GF-D8 (cell line): ENCODE measurements around the gene HS3ST1.

ENCODE experiments used
- DNase-seq: peaks from one replicate; lab custom pipeline; 2025; lab: John Stamatoyannopoulos, UW

The HS3ST1 gene

DNA sequence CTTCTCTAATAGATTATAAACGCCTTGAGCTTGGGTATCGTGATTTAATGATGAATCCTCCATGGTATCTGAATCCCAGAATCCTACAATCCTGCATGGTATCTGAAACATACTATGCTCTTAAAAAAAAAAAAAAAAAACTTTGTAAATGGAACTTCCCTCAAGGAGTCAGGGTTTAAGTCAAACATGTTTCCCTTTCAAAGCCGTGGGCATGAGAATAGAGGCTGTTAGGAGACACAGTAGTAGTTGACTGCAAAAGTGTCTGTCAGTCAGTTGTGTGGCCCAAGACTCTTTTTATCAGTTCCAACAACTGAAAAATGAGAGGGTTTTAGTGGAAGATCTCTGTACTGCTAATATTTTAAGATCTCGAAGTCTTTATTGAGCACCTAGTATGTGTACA, 2.4 kb upstream of the HS3ST1 start:
- DNase-seq: no peak

DNA sequence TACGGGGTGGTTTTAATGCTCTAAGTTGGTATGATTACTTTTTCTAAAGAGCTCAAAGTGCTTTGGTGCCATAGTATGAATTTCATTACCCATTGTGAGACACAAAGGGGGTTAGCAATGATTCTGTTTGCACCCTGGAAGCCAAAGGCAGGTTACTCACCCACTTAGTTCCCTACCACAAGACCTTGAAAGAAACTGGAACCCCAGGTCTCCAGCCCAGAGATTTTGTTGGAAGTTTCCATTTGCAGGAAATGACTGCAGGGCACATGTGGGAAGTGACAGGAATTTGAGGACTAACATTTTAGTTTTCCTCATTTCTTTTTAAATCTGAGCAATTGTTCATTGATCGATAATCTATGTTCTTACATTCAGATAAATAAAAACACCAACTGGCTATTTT, 1.8 kb upstream of the HS3ST1 start:
- DNase-seq: no peak

DNA sequence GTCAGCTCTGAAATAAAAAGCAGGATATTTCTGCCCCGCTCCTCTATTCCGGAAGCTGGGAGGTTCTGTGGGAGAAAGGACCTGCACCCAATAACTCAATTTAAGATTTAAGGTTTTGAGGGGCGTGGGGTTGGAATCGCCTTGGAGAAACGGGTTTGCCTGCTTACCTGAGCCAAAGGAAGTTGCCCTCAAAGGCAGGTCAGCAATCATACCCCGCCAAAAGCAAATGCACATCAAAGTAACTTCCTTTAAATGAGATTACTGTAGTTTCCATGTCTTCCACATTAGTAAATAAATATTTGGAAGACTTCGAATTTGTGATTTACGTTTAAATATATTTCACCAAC, 978 bp upstream of the HS3ST1 start:
- no peak for DNase-seq

DNA sequence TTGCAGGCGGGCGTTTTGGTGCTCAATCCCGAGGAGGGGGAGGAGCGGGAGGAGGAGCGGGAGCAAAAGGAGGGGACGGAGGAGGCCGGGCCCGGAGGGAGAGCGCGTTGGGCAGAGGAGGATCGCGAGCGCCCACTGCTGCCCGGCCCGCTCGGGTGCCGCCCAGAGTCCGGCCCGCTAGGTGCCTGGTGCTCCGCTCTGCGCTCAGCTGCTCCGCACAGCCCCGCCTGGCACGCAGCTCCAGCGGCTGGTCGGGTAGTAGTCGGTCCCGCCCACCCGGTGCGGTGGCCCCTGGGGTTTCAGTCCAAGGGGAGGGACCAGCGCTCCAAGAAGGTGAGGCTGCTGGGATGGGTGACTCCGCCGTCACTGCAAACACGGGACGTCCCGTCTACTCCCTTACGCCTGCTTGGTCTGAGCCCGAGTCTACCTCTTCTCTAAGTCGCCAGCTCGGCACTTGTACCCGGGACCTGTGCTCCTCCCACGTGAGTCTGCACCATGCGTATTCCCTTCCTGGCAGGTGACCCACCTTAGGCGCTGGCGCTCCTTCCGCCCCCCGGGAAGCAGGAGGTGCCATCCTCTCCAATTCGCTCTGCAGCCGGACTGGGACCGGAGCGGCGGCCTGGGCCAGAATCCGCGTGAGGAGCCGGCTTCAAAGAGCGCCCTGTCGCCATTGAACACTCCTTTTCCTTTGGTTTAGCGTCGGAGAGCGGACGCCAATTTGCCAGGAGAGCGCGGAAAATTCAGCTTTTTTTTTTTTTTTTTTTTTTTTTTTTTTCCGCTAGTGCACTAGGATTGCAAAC, 405 bp upstream of the HS3ST1 start:
- DNase-seq: no peak

DNA sequence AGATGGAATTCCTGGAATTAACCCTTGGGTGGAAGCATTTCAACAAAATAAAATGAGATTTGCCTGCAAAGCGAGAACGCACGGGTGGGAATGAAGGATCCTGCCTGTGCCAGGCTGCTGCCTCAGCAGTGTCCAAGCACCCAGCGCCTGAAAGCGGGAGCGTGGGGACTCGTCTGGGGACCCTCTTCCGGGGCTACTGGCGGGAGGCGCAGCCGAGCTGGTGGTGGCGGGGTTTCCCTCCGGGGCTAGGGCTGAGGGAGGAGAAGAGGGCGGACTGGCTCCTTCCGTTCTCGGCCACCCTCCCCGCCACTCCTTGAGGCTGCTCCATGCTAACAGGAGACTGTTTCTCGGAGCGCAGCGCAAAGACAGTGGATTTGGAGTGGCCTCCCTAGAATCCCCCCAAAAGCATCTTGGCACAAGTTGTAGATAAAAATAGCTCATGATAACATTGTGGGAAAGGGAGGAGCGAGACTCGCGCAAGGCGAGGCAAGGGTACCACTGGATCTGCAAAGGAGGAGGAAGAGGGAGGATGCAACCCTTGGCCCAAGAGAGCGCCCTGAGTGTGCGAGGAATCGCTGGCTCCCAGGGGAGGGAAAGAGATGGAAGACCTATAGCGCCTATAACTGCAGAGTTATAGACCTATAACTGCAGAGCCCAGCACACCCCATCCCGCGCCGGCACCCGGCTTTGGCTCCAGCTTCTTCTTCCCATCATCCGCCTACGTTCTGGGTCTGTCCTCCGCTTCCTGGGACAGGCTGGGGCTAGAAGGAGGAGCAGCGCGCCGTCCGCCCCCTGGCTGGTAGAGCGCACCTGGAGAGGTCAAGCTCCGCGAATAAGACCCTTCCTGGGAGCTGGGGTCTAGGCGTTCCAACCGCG, 1.3 kb downstream of the HS3ST1 start:
- DNase-seq: no peak

DNA sequence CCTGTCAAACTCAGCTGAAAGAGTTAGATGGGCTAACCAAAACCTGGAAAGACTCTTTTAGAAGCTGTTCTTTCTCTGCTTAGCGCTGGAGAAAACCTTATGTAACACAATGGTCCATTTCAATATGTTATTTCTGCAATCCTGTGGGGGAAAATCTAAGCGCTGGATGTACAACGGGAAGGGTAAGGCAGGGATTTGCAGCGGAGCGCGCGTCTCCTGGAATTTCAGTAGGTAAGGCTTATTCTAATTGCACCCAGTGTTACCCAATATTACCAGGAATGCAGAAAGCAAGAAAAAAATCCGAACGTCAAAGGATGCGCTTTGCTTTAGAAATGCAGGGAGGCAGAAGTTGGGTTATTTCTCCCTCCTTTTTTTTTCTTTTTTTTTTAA, 2.0 kb downstream of the HS3ST1 start:
- no peak for DNase-seq

DNA sequence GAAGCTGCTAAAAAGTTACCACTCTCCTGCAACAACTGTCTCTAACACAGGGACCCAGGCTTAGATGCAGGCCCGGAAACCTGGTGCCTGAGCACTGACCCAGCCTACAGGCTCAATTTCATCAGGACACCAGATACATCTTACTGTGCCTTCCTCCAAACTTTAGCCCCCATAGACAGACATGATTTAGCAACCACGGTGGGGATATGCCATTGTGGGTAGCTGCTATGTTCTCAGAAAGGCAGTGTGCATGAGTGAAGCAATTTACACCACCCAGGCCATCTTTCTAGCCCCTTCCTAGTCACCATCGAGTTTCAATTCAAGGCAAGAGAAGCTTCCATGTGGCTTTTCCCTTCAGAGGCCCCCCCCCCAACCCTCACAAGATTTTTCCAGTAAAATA, 2.7 kb downstream of the HS3ST1 start:
- DNase-seq: no peak

DNA sequence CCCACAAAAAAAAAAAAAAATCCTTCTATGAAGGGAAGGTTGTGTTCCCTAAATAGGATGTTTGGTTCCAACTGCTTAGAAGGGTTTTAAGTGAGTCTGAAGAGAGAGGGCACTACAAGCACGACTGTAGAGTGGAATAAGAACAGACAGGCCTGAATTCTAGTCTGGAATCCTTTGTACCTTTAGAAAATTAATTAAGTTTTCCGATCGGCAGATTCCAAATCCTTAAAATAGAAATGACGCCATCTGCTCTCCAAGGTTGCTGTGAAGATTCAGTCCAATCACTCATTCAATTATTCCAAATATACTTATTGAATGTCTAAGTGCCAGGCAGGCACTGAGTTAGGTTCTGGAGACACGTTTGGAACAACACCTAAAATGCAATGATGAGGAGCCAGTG, 3.8 kb downstream of the HS3ST1 start:
- no peak for DNase-seq

DNA sequence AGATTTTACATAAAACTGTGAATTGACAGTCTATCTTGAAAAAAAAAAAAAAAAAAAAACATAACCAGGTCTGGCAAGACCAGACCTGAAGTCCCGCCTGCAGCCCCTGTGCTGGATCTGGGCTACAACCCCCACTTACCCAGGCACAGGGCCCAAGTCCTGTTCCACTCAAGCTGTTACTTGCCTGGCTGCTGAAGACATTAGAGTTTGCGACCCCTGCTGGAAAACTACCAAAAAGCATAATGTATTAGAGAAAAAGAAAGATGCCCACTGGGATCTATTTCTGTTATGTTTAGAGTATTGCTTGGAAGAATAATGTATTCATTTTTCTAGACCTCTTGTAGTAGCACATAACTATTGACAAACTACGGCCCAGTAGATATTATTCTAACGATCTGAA, 4.7 kb downstream of the HS3ST1 start:
- no peak for DNase-seq

DNA sequence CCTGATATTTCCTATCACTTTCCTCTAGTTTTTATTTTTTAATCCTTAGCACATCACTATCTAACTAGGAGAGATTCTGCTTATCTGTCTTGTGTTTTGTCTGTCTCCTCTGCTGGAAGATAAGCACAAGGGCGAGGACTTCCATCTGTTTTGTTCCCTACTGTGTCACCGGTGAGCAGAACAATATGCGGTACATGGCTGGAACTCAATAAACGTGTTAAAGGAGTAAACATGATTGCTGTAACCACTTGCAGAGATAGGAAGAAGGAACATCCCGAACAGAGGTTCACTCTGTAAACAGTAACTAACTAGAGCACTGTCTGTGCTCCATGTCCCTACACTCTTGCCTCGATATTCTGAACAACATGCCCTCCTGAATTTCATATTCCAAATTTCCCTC, 5.2 kb downstream of the HS3ST1 start:
- no peak for DNase-seq

DNA sequence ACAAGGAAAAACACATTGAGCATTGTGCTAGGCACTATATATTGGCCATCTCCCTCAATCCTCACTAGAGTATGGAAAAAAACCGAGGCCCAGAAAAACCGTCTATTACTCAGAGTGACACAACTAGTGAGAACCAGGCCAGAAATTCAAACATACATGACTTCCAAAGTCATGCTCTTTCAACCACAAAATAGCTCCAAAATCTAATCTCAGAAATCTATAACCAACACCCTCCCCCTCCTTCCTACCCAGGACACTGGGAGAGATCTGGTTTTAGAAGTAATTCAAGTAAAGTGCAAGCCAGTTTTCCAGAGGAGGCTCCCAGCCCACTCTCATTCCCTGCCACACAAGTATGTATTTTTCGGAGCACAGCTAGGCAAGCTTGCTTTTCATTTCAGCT, 7.6 kb downstream of the HS3ST1 start:
- no peak for DNase-seq

DNA sequence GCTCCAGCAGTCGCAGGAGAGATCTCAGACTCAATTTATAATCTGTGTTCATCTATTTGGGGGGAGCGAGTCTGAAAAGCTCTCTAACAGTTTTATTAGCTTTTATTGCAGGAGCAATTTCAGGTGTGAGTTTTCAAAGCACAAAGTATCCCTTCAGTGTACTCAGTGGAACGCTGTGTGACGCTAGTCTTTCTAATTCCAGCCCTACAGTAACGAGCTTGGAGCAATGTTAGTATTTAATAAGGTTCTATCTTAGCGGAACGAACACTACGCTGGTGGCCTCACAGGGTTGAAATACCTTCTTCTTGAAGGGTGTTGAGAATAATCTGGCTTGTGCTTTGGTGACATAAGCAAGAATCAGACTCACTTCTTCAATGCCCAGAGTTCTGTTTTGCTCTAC, 8.4 kb downstream of the HS3ST1 start:
- DNase-seq: no peak

DNA sequence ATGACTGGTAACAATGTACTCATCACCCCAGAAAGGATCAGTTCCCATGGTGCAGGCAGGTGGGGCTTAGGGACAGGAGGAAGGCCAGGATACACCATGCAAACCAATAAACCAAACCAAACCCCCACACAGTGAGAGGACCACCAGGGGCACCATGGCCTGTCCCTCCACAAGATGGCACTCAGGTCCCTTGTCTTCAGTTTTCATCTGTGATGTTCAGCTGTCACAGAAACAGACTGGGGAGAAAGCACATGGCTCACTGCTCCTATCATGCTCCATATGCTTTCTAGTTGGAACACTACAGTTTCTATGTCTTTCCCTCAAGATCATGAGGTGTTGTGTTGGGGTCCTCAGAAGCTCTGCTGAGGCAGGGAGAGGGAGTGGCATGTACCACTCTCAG, 10.1 kb downstream of the HS3ST1 start:
- no peak for DNase-seq

DNA sequence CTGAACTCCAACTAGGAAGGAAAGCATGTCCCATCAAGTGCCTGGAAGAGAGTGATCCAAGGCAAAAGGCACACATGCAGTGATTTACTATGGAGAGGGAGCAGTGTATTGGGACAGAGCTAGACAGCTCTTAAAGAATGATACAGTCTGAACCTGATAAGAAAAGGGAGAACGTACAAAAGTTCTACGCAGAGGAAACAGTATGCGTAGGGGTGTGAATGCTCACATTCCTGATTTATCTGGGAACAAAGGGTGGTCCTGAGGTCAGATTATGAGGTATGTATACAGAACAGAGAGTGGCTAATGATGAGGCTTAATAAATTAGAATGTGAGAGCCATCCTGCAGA, 12.0 kb downstream of the HS3ST1 start:
- DNase-seq: no peak

DNA sequence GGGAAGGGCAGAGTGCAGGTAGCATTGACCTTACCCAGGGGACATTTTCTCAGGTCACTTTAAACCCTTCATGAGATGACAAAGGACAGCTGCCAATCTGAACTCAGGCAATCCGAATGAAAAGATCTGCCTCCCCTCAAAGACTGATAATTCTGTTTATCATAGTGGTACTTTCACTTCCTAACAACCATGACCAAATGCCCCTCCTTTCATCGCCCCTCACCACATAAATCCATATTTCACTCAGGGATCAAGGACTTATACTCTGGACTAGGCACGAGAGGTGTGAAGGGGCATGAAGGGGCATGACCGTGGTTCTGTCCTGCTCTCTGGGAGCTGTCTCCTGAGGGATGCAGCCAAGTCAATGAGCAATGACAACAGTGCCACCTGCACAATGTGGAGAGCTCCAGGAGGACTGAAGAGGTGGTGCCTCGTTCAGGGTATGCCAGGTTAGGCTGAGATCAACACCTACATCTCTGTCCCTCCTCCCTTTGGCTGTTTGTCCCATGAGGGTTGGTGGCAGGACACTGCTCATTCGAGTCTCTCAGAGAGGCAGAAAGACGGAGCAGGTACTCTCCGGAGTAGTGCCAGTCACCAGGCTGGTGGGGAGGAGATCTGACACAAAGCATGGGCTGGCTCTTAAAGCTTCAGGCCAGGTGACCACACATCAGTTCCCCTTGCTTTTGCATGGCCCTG, 12.5 kb downstream of the HS3ST1 start:
- no peak for DNase-seq

DNA sequence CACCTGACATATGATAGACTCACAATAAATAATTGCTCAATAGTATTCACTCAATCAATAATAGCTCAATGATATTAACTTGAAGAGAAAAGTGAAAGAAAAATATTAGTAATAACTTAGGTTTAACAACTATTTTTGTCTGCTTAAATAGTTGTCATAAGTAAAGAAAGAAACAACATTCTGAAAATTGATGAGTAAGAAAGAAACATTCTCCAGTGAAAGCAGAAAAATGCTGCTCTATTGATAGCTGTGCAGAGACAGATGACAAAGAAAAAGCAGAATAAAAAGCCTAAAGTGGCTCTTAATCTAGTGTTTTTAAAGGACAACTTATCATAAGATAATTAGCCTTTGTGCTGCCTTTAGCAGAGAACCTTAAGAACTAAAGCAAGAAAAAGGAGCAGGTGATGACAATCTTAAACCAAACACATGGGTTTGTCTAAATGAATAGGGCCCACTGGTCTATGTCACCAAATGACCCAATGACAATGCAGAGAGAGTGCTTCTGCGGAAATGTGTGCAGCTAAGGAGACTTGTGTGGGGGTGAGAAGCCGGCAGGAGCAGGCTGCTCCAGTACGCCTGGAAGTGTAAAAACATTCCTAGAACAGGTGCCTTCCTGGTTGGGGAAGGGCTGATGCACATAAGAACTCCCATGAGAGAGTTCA, 13.2 kb downstream of the HS3ST1 start:
- DNase-seq: no peak

DNA sequence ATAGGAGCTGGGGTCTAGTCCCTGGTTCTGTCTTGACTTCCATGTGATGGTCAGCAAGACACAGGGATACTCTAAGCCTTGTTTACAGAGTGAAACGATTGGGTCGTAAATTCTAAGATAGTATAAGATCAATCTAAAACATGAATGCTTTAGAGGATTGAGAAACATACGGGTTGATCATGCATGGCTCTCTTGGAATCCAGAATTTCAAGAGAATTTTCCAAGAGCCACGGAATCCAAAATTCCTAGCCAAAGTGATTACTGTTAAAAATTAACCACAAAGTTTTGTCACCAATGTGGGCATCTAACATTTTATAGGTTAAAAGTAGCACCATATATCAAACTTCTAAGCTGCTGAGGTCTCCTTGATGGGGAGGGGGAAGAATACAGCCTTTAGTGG, 16.5 kb downstream of the HS3ST1 start:
- no peak for DNase-seq

DNA sequence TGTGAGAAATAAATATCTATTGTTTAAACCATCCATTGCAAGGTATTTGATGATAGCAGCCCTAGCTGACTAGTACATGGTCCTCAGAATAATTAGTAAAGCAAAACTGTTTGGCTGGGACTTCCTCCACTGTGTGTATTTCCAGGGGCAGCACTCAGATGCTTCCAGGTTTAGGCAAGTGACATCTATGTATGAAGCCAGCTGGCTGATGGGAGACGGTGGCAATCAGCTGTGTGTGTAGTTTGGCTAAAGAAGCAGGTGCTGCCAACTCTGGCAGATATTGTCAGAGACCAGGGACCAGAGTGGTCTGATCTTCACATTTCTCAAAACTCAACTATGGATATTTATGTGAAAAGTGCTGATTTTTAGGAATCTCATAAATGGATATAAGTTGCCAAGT, 19.1 kb downstream of the HS3ST1 start:
- DNase-seq: no peak

DNA sequence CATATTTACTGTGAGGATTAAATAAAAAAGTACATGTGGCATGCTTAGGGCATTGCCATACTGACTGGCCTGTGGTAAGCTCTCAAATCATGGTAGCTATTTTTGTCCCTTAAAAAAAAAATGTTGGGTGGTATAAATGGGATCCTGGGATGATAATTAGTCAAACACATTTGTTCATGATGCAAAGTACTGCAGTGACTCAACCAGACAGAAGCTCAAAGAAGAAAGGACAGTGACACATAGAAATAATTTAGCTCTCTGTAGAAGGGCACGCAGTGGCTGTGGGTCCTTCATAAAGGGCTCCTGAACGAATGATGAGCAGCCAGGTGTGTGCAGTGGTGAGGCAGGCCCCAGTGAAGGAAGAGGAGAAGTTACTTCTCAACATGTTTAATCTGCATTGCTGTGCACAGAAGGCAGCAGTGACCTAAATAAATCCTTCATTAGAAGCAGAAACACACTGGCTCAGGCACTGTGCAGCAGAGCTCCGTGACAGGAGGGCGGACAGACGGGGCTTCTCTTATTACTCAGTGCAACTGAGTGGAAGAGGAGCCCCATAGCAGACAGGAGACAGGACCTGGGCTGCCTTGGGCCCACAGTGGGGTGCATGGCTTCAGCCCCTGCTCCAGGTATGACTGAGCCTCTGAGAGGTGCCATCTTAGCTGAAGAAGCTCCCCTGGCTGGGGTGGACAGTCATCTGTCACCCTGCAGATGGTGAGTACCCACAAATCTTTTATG, 20.3 kb downstream of the HS3ST1 start:
- no peak for DNase-seq

DNA sequence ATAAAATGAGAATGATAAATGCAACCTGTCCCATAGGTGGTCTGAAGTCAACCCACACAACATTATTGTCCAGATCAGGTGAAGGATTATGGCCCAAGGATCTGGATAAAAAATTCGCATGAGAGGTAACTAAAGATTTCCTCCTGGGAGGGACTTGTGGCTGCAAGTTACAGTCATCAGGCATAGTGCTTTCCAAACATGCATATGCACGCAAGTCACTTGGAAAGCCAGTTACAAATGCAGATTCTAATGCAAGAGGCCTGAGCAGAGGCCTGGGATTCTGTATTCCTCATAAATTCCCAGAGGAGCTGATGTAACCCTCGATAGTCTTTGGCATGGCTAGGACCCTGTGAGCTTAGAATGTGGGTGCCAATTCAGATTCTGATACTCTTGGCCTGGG, 21.1 kb downstream of the HS3ST1 start:
- no peak for DNase-seq

DNA sequence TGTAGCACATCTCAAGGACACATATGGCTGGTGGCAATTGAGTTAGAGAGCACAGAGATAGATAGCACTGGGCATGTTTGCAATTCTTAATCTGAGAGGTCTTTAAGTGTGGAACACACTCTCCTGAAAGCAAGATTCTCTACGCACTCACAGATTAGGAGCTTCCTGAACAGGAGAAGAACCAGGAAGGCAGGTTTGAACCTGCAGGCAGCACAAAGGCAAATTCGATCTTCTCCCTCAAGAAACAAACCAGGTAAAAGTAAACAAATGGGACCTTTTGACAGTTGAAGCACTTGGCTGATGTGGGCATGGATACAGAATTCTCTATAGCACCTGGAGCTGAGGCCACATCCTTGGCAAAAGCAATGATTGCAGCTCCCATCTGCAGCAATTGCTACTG, 24.3 kb downstream of the HS3ST1 start:
- no peak for DNase-seq

DNA sequence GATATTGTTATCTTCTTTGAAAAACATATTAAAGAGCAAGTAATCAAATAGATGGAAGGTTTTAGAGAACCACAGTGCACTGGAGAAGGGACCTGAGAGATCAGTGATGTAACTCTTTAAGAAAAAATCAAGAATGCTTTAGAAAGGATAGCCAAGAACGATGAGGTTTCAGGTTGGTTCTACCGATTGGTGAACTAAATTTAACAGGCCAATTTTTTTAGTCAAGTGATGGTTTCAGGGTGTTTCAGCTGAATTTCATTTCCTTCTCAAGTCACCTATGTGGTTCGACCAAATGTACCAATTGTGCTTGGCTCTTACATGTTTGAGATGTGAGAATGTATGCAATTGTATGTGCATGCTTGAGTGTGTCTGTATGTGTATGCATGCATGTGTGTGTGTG, 26.5 kb downstream of the HS3ST1 start:
- no peak for DNase-seq
